HEK293T (cell line): ENCODE measurements around the gene C1QTNF3.

Source experiments
- ARNT ChIP-seq: fragments of 450-650 bp; IDR thresholded peaks from 2 replicates; pipeline ENCODE4 v1.6.1; 2017; ENCODE audit warnings: mild to moderate bottlenecking
- BHLHE40 ChIP-seq: fragments of 450-650 bp; IDR thresholded peaks from 2 replicates; pipeline ENCODE4 v1.6.1; 2016; ENCODE audit warnings: mild to moderate bottlenecking, moderate library complexity, borderline replicate concordance
- ELF4 ChIP-seq: fragments of 450-650 bp; IDR thresholded peaks from 2 replicates; pipeline ENCODE4 v1.6.1; 2017; ENCODE audit warnings: antibody characterized with exemption
- FOXK2 ChIP-seq: fragments of 450-650 bp; IDR thresholded peaks from 2 replicates; pipeline ENCODE4 v1.6.1; 2016; ENCODE audit warnings: mild to moderate bottlenecking
- HDGF ChIP-seq: fragments of 450-650 bp; IDR thresholded peaks from 2 replicates; pipeline ENCODE4 v1.6.1; 2017; ENCODE audit warnings: antibody characterized with exemption, borderline replicate concordance
- PKNOX1 ChIP-seq: fragments of 450-650 bp; IDR thresholded peaks from 2 replicates; pipeline ENCODE4 v1.6.1; 2016
- SP1 ChIP-seq: fragments of 450-650 bp; IDR thresholded peaks from 2 replicates; pipeline ENCODE4 v1.6.1; 2017
- TARDBP ChIP-seq: fragments of 450-650 bp; IDR thresholded peaks from 2 replicates; pipeline ENCODE4 v1.6.1; 2016
- ZNF384 ChIP-seq: fragments of 450-650 bp; IDR thresholded peaks from 2 replicates; pipeline ENCODE4 v1.6.1; 2016

- TF ChIP-seq PKNOX1 (no peak), TARDBP (no peak), ZNF384 (no peak), SP1 (no peak), ARNT (no peak), ELF4 (no peak), BHLHE40 (no peak), HDGF (no peak), FOXK2 (no peak)
These were observed 11.4 kb upstream of the C1QTNF3 start for GRCh38 chr5:34054400-34054729.
